Measurements from ENCODE around the gene C2CD4C.
"Not testable (repeated sequence)": the region's sequence is repeated elsewhere in the genome, so short reads cannot be mapped to it uniquely, and the experiment has no call there.

Gene C2CD4C

DNA sequence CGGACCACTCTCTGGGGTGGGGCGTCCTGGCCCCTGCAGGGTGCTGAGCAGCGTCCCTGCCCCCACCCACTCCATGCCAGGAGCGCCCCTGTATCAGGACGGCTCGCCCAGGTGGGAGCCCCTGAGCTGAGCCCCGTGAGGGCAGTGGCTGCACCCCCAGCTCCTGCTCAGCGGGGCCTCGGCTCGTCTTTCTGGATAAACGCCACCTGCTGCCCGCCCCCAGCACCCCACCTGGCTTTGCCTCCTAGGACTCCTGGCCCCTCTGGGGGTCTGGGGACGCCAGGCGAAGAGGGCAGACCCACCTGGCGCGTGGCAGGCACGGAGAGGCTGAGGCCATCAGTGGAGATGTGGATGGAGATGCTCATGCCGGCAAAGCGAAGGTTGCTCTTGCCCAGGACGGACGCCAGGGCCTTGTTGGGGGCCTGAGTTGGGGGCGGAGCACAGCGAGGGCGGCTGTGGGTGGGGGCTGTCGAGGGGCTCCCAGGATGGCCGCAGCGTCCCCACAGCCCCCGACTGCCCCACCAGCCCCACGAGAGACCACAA, 29.5 kb upstream of the C2CD4C start:
- no peak for DNase-seq (ENCODE audit: low spot score)

DNA sequence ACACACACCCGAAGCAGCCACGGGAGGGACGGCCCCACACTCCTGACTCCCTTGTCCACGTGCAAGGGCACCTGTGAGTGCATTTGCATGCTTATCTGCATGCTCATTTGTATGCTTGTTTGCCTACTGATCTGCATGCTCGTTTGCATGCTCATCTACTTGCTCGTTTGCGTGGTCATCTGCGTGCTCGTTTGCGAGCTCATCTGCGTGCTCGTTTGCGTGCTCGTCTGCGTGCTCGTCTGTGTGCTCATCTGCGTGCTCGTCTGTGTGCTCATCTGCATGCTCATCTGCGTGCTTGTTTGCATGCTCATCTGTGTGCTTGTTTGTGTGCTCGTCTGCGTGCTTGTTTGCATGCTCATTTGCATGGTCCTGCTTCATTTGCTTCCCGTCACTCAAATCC, 28.1 kb upstream of the C2CD4C start:
- no peak for DNase-seq (ENCODE audit: low spot score)

DNA sequence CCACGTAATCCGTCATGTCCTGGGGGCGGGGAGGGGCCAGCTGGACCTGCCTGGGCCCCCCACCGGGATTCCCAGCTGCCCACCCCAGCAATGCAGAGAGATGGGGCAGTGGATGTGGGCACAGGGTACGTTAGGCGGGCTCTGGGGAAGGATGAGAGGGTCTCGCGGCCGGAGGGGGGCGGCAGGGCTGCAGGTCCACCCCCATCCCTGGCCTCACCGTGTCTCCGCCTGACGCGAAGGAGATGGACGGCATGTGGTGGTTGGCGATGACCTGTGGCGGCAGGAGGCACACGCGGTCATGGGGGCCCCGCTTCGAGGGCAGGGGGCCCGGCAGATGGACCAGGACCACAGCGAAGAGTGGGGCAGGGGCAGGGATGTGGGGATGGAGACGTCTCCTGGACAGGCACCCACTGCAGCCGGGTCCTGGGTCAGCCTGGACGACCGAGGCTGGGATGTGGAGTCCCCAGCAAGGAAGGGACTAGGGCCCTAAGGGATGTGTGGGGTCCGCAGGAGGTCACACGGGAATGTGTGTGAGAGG, 27.5 kb upstream of the C2CD4C start:
- DNase-seq (ENCODE audit: low spot score), result no peak

DNA sequence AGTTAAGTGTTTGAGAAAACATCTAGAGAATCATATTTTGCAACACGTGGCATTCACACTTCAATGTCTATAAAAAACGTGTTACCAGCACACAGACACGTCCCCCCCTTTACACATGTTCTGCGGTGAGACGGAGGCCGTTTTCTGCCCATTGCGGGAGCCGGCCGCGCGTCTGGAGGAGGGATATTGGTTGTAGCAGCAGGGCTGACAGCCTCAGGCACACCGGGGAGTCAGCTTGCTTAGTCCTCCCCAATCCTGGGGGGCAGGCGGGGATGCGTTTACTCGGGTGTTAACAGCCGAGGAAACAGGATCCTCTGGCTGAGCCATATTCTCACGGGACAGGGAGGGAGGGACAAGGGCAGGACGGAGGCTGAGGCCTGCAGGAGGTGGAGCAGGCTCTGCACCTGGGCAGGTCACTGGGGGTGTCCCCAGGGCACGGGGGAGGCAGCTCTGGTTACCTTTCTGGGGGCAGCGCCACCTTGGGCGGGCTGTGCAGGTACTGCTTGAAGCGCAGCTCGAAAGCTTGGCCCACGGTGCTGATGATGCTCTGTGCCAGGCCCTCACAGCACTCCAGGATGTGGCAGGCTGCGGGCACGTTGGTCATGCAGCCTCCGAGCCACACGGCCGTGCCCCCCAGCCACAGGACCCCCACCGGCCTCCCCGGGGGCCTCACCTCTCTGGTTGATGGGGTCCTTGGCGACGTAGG, 26.9 kb upstream of the C2CD4C start:
- DNase-seq (ENCODE audit: low spot score), result no peak

DNA sequence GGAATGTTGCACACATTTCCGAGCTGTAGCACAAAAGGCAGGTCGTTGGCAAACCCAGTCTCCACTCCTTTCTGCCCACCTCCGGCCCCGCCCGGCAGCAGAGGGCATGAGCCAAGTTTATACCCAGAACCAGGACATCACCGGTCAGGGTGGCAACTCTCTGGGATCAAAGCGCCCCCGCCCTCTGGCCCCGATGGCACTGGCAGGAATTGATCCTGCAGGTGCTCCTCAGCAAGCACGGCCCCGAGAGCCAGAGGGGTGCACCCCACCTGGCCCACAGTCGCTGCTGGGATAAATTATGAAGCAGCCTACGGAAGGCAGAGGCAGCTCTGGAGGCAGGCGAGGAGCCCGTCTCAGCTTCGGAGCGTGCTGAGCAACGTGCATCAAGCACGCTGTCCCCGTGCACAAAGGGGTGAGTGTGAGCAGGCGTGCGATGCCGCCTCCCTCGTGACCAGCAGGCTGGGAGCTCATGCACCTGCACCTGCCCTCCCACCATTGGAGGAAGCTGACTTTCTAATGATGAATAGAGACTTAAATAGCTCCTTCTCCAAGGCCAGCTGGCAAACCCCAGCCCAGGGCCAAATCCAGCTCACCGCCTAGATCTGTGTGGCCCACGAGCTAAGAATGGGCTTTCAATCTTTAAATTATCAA, 26.2 kb upstream of the C2CD4C start:
- no peak for DNase-seq (ENCODE audit: low spot score)

DNA sequence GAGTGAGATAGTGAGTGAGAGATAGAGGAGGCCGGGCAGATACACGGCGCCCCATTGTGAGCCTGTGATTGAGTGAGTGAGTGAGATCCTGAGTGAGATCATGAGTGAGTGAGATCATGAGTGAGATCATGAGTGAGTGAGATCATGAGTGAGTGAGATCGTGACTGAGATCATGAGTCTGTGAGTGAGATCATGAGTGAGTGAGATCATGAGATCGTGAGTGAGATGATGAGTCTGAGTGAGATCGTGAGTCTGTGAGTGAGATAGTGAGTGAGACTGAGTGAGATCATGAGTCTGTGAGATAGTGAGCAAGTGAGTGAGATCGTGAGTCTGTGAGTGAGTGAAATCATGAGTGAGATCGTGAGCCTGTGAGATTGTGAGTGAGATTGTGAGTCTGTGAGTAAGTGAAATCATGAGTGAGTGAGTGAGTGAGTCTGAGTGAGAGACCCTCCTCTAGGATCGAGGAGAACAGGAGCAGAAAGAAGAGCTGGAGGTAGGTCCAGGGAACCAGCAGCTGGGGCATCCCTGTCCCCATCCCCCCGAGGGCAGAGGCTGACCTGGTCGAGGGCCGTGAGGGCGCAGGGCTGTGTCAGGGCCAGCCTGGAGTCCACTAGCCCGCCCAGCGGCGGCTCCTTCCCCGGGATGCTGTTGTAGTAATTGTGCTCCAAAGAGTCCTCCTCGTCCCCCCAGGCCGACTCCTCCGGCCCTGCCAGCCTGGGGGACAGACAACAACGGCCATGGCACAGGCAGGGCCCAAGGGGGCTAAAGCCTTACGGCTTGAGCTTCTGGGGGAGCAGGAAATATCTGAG, 25.4 kb upstream of the C2CD4C start:
- no peak for DNase-seq (ENCODE audit: low spot score)

DNA sequence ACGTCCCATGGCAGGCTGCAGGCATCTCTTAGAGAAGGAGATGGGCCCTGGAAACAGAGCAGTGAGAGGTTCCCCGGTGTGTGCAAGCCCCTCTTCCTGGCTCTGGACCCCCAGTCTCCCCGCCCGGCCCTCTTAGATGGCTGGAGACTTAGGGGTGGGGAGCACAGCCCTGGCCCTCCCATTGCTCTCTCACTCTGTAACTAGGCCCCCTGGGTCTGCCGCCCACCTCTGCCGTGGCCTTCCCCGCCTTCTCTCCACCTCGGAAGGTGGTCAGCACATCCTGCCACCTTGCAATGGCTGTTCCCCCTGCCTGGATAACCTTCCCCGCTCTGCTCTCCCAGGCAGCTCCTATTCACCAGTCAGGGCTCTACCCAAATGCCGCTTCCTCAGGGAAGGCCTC, 21.8 kb upstream of the C2CD4C start:
- DNase-seq (ENCODE audit: low spot score), result no peak

DNA sequence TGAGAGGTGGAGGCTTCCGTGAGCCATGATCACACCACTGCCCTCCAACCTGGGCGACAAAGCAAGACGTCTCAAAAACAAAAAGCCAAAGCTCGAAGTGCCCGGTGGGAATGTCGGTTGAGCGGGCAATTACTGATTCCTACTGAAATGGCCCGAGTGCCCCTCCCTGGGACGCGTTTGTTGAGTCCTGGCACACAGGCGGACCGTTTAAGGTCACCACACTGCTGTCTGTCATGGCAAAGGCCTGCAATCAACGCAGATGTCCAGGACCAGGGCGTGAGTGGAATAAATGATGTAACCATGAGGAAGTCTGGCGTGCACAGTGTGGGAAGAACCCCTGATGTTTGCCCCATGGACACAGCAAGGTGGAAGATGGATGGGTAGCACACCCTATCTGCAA, 19.2 kb upstream of the C2CD4C start:
- no peak for DNase-seq (ENCODE audit: low spot score)

DNA sequence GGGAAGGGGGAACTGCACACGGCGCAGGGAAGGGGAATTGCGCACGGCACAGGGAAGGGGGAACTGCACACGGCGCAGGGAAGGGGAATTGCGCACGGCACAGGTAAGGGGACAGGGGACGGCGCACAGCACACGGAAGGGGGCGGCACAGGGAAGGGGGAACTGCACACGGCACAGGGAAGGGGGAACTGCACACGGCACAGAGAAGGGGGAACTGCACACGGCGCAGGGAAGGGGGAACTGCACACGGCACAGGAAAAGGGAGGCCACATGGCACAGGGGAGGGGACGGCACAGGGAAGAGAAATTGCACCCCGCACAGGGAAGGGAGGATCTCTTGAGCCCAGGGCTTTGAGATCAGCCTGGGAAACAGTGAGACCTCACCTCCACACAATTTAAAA, 18.7 kb upstream of the C2CD4C start:
- not testable (repeated sequence) for DNase-seq (ENCODE audit: low spot score)

DNA sequence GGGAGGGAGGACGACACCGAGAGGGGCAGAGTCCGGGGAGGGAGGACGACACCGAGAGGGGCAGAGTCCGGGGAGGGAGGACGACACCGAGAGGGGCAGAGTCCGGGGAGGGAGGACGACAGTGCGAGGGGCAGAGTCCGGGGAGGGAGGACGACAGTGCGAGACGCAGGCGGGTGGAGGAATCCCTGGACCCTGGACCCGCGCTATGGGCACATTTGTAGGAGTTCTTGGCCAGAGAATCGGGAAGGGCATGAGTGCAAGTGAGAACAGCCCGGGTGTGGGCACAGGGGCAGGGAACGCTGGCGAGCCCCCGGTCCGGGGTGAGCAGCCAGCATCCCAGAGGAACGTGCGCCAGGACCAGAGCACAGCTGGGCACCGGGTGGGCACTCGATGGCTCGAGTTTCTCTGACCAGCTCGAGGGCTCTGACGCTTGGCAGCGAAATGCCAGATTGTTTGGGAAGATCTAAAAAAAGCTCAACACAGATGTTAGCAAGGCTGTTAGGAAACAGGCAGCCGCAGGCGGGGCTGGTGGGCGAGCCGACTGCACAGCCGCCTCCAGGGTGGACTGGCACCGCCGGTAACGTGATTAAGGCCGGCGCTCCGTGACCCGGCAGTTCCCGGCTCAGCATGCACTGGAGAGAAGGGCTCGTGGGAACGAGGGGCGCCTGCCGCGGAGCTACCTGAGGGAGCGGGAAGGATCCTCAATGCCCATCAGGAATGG, 17.9 kb upstream of the C2CD4C start:
- no peak for DNase-seq (ENCODE audit: low spot score)

DNA sequence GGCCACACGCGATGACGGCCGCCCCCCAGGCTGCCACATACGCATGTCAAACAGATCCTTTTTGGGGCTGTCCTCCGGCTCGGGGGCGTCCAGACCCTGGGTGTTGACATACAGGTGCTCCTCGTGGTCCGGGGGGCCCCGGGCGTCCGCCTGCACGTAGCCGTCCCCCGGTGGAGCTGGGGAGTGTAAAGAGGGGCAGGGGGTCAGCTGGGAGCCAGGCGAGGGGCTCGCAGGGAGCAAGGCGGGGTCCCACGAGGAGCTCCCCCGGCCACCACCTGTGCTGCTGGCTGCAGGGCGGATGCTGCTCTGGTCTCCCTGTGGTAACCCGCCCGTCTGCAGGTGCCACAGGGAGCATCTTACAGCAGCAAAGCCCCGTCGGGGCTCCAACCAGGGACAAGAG, 16.1 kb upstream of the C2CD4C start:
- DNase-seq (ENCODE audit: low spot score), result no peak

DNA sequence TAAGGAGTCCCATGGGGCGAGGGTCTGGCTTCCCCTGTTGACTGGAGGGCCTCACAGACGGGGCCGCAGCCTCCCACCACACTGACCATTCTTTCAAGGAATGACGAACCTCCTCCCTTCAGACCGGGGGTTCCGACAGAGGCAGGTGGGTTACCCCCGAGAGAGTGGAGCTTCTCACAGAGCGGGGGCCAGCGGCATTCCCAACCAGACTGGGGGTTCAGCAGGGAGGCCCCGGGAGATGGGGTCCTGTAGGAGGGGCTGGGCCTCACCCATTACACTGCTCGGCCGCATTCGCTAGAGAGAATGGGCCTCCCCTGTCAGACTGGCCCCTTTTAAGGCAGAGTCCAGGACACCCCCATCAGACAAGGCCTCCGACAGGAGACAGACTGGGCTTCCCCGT, 15.6 kb upstream of the C2CD4C start:
- DNase-seq (ENCODE audit: low spot score), result no peak

DNA sequence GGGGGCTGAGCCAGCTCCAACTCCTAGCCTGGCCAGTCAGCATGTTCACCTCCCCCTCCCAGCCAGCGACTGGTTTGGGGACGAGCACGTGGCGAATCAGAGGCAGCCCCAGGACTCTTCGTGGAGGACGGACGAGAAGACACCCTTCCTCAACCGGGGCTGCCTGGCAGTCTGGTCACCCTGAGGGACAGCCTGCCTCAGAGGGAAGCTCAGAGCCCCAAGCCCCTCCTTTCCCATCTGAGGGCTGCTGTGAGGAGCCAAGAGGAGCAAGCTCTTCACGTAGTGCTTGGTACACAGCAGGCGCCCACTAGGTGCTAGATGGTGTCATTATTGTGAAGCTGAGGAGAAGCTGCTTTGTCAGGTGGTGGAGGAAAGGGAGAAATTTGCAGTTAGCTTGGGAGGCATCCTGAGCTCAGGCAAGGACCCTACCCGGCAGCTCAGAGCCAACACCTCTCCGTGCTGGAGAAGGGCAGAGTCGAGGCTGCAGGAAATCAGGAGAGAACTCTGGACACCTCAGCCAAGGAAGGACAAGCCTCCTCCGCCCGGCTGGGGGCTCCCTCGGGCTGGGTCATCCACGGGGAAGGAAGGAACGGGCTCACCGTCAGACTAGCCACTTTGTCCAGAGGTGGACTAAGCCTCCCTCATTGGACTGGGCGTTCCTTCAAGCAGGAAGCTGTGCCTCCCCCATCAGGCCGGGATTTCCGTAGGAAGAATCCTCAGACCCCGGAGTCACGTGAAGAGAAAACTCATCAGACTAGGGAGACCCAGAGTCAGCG, 14.9 kb upstream of the C2CD4C start:
- no peak for DNase-seq (ENCODE audit: low spot score)

DNA sequence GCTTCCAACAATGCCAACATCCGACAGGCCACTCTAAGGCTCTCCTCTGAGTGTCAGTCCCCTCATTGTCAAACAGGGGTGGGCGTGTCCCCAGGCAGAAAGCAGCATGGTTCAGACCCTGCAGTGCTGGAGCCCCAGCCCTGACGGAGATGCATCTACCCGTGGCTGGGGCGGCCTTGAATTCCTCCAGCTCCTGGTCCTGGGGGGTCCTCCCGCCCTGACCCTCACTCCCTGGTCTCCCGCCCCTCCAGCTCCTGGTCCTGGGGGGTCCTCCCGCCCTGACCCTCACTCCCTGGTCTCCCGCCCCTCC, 13.9 kb upstream of the C2CD4C start:
- DNase-seq (ENCODE audit: low spot score), result not testable (repeated sequence)

DNA sequence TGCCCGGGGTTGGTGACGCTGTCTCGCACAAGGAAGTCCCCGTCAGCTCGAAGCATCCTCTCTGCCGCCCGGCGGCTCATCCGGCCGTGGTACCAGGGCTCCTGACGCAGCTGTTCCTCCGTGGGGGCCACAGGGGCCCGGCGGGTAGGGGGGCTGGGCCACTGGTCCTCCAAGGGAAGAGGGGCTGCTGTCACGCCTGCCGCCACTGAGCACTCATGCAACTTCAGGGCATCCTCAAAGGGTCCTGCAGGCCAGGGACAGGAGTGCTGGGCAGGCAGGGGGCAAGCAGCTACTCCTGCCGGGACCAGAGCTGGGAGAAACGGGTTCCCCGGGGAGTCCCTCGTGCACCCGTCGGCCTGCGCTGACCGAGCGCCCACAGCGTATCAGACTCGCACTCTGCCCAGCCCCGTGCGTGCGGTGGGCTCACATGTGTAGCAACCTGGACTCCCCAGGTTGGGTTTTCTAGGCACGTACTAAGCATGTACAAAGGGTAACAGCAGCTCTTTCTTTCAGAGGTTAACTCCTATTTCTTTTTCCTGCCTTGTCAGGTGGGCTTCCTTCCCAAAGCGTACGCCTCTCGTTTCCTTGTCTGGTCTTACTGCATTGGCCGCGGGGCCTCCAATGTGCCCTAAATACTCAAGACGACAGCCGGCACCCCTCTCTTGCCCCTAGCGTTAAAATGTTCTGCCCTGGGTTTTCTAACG, 13.4 kb upstream of the C2CD4C start:
- DNase-seq (ENCODE audit: low spot score), result no peak

DNA sequence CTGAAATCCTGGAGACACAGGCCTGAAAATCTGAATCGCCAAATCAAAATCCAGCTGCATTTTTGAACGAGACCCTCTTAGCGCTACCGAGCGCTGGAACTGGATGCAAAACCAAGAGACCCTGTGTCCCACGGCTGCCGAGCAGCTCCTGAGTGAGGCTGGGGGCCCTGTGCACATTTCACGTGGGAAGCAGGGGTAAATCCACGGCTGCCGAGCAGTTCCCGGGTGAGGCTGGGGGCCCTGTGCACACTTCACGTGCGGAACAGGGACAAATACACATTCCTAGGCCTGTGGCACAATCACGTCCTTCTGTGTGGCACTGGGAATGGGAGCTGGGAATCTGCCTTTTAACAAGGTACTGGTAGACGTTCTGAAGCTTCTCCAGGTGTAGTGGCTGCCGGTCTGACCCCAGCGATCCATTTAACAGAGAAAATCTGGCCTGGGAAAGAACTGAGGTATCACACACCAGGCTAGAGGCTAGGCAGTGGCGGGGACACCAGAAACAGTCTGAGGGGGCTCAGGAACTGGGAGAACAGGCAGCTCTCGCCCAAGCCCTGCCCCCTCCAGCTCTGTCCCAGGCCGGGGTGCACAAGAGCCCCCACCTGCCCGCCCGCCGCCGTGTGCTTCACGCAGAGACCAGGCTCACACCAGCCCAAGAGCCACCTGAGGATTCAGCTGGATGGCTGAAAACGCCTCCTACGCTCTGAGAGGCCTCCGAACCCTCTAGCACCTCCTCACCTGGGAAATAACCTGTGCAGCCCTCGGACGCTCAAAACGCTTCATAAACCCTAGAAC, 11.0 kb upstream of the C2CD4C start:
- no peak for DNase-seq (ENCODE audit: low spot score)

DNA sequence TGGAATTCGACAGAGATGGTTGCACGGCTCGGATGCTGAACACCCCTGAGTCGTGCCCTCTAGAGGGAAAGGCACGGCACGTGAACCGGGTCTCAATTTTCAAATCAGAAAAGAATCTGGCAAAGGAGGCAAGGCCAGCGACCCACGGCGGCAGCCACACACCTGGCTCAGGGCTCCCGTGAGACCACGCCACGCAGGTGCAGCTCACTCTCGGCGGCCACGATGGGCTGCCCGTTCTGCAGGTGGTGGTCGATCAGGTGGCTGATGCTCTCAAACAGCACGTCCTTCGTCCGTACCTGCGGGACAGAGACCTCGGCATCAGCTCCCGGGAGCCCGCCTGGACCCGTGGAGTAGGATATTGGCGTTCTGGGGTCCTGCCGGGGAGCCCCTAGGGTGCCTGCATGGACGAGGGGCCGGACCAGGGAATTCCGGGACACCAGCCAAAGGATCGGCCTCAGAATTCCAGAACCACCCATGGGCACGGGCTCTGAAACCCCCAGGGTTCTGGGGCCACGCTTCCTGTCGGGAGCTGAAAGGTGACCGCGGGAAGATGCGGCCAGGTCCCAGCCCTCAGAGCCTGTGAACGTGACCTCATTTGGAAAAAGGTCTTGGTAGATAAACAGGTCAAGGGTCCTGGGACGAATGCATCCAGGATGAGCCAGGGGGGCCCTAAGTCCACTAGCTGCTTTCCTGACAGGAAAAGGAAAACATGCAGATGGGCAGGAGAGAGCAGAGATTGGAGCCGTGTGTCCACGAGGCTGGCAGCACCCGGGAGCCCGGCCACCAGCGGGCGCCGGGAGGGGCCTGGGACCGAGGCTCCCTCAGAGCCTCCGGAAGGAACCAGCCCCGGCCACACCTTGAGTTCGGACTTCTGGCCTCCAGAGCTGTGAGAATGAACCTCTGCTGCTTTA, 10.1 kb upstream of the C2CD4C start:
- DNase-seq (ENCODE audit: low spot score), result no peak

DNA sequence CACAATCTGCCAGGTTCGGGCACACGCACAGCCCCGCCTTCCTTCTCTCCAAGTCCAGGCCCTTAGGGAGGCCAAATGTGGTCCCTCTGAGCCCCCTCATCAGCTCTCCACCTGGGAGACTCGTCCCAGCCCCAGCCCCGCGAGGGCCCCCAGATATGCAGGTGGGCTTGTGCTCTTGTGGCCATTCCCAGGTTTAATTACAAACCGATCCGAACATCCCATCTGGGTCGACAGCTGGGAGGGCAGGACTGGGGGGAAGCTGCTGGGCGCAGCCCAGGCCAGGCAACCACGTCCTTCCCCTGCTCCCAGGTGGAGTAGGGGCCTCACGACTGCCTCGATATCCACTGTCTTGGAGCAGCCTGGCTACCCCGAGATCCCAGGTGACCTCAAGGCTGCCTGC, 7.5 kb upstream of the C2CD4C start:
- DNase-seq (ENCODE audit: low spot score), result no peak

DNA sequence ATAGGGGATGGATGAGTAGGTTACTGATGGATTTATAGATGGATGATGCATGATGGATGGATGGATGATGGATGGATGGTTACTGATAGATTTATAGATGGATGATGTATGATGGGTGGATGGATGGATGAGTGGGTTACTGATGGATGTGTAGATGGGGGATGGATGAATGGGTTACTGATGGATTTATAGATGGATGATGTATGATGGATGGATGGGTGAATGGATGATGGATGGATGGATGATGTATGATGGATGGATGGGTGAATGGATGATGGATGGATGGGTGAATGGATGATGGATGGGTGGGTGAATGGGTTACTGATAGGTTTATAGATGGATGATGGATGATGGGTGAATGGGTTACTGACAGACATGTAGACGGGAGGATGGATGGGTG, 6.3 kb upstream of the C2CD4C start:
- DNase-seq (ENCODE audit: low spot score), result no peak
